ENCODE data around the gene FOXP3. TPM values are rescaled to one million over a fixed set of nuclear protein-coding genes. Genes with fewer than 3 reads are reported as not detected.

Gene FOXP3
- total RNA-seq, 2 donors from 2014 or later = not detected

GRCh38 chrX:49266523-49267445 is 2.3 kb upstream of the FOXP3 start:
- H3K27ac ChIP-seq = no peak overlapping the region
- DNase-seq (ENCODE audit: low spot score) = no peak
- peaks cover 0 to 15% of the 10 kb centered on the region in 2 donors for H3K4me1 ChIP-seq
- no peaks in the 10 kb centered on the region for H3K27me3 ChIP-seq
- no peak overlapping the region for H3K4me3 ChIP-seq
- TF ChIP-seq, protein P1, sequence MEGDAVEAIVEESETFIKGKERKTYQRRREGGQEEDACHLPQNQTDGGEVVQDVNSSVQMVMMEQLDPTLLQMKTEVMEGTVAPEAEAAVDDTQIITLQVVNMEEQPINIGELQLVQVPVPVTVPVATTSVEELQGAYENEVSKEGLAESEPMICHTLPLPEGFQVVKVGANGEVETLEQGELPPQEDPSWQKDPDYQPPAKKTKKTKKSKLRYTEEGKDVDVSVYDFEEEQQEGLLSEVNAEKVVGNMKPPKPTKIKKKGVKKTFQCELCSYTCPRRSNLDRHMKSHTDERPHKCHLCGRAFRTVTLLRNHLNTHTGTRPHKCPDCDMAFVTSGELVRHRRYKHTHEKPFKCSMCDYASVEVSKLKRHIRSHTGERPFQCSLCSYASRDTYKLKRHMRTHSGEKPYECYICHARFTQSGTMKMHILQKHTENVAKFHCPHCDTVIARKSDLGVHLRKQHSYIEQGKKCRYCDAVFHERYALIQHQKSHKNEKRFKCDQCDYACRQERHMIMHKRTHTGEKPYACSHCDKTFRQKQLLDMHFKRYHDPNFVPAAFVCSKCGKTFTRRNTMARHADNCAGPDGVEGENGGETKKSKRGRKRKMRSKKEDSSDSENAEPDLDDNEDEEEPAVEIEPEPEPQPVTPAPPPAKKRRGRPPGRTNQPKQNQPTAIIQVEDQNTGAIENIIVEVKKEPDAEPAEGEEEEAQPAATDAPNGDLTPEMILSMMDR (IDR thresholded peaks at IDR 0.05) = no peak
- no peaks in the 10 kb centered on the region for H3K9me3 ChIP-seq
- no peaks in the 10 kb centered on the region for H3K36me3 ChIP-seq

DNA sequence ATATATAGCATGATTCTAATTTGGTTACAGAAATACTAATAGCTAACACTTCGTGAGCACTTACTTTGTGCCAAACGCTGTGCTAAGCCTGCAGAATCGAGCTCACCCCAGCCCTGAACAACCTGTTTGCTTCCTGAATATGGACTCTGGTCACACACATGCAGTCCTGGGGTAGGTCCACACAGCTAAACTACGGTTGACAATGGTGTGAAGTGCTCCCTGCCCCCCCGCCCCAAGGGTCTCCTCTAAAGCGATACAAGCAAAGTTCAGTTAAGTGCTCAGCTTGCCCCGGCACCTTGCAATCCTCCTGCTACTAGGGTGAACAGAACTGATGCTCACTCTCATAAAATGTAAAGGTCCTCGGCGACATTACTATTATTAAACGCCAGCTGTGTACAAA is 879 bp downstream of the FOXP3 start:
- H3K4me1 ChIP-seq = no peaks in the 10 kb centered on the region
- H3K4me3 ChIP-seq = no peak overlapping the region
- no peaks in the 10 kb centered on the region for H3K36me3 ChIP-seq
- H3K27ac ChIP-seq = no peak overlapping the region
- TF ChIP-seq, protein P1 (IDR thresholded peaks at IDR 0.05) = no peak
- no peak for DNase-seq (ENCODE audit: low spot score)
- no peaks in the 10 kb centered on the region for H3K27me3 ChIP-seq
- H3K9me3 ChIP-seq = no peaks in the 10 kb centered on the region

DNA sequence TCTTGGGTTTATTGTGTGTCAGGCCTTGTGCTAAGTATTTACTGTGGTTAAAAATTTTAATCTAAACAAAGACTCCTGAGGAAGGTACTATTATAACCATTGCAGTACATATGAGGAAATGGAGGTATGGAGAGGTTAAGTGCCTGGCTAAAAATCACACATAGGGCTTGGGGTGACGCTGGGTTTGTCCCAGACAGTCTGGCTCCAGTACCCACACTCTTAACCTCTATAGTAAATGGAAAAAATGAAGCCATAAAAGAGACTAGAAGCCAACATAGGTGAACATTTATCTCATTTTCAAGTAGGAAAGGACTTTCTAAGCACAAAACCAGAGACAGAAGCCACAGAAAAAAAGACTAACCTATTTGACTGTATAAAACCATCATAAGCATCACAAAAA is 1.9 kb downstream of the FOXP3 start:
- Histone ChIP-seq H3K4me1 (no peaks in the 10 kb centered on the region), H3K27me3 (no peaks in the 10 kb centered on the region), H3K9me3 (no peaks in the 10 kb centered on the region), H3K4me3 (no peak overlapping the region), H3K27ac (no peak overlapping the region), H3K36me3 (no peaks in the 10 kb centered on the region)
- no peak for DNase-seq (ENCODE audit: low spot score)
- TF ChIP-seq, protein P1 (IDR thresholded peaks at IDR 0.05) = no peak

GRCh38 chrX:49260221-49260985 is 4.1 kb downstream of the FOXP3 start:
- Histone ChIP-seq H3K9me3 (no peaks in the 10 kb centered on the region), H3K27me3 (no peaks in the 10 kb centered on the region), H3K4me3 (no peak overlapping the region), H3K27ac (no peak overlapping the region), H3K4me1 (no peaks in the 10 kb centered on the region), H3K36me3 (no peaks in the 10 kb centered on the region)
- TF ChIP-seq, protein P1 (IDR thresholded peaks at IDR 0.05) = no peak
- no peak for DNase-seq (ENCODE audit: low spot score)

GRCh38 chrX:49258749-49259124 is 5.8 kb downstream of the FOXP3 start:
- no peak for DNase-seq (ENCODE audit: low spot score)
- no peaks in the 10 kb centered on the region for H3K36me3 ChIP-seq
- no peak overlapping the region for H3K4me3 ChIP-seq
- H3K9me3 ChIP-seq = no peaks in the 10 kb centered on the region
- no peaks in the 10 kb centered on the region for H3K4me1 ChIP-seq
- TF ChIP-seq, protein P1 (IDR thresholded peaks at IDR 0.05) = no peak
- H3K27ac ChIP-seq = no peak overlapping the region
- H3K27me3 ChIP-seq = no peaks in the 10 kb centered on the region
